Naive thymus-derived CD4-positive, alpha-beta T cell (primary cell): ENCODE data around the gene ADAMTS8. TPM values are rescaled to one million over a fixed set of nuclear protein-coding genes. Genes with fewer than 3 reads are reported as not detected.

Source experiments
- ATAC-seq: fragments of 150-1000 bp; cut with Tn5 transposase; 2 replicates; pipeline ENCODE4 v1.10.0; 2021; ENCODE audit warnings: mild to moderate bottlenecking, moderate library complexity
- CTCF ChIA-PET: fragments of 350-600 bp; sonication (Branson Sonifier 250); formaldehyde crosslinking; loops from one replicate; lab custom pipeline; 2021; ENCODE audit warnings: antibody characterized with exemption; lab: Charles Lee
- POLR2A ChIA-PET: fragments of 350-600 bp; sonication (Branson Sonifier 250); formaldehyde crosslinking; loops from one replicate; lab custom pipeline; 2021; ENCODE audit warnings: antibody characterized with exemption, inconsistent platforms; lab: Charles Lee
- DNase-seq, 9 donors: peaks; one replicate each; pipeline versions ENCODE4 v3.0.0 to v3.0.0-alpha.2; 2020 to 2022; ENCODE audit warnings: mixed read lengths in 1 of 9
- H3K27ac ChIP-seq: one replicate; pipeline ENCODE4 v1.7.0; 2013; ENCODE audit warnings: mild to moderate bottlenecking, low read depth, low read length, moderate library complexity
- H3K27me3 ChIP-seq, 2 donors: one replicate each; pipeline ENCODE4 v1.7.0; 2013; ENCODE audit warnings: low read length in 2 of 2, mild to moderate bottlenecking in 2 of 2, moderate library complexity in 2 of 2; ENCODE audit not compliant: control insufficient read depth in 2 of 2, insufficient read depth in 2 of 2
- H3K36me3 ChIP-seq, 3 experiments: 1 replicate in 2 of 3; 2 replicates in 1 of 3; pipeline ENCODE4 v1.7.0; 2013; ENCODE audit warnings: low read length in 3 of 3, mild to moderate bottlenecking in 3 of 3, moderate library complexity in 1 of 3; ENCODE audit not compliant: insufficient read depth in 3 of 3, control insufficient read depth in 2 of 3
- H3K4me1 ChIP-seq, 2 donors: one replicate each; pipeline ENCODE4 v1.7.0; 2013; ENCODE audit warnings: low read length in 2 of 2, mild to moderate bottlenecking in 2 of 2, moderate library complexity in 1 of 2; ENCODE audit not compliant: control insufficient read depth in 2 of 2, insufficient read depth in 2 of 2
- H3K4me3 ChIP-seq: 2 replicates; pipeline ENCODE4 v1.7.0; 2013; ENCODE audit warnings: mild to moderate bottlenecking, low read length
- H3K9me3 ChIP-seq, 3 experiments: 1 replicate in 2 of 3; 2 replicates in 1 of 3; pipeline ENCODE4 v1.7.0; 2013; ENCODE audit warnings: low read length in 3 of 3; ENCODE audit not compliant: control insufficient read depth in 2 of 3
- H3K27ac Mint-ChIP-seq, 9 donors: one replicate each; pipeline ENCODE4 v1.8.0; 2020 to 2022; ENCODE audit warnings: mixed read lengths in 9 of 9, mild to moderate bottlenecking in 8 of 9, moderate library complexity in 5 of 9, inconsistent platforms in 2 of 9
- H3K27me3 Mint-ChIP-seq, 5 donors: one replicate each; pipeline ENCODE4 v1.8.0; 2021 to 2022; ENCODE audit warnings: mixed read lengths in 5 of 5, mild to moderate bottlenecking in 1 of 5
- H3K36me3 Mint-ChIP-seq, 5 donors: one replicate each; pipeline ENCODE4 v1.8.0; 2020 to 2022; ENCODE audit warnings: mixed read lengths in 5 of 5, mild to moderate bottlenecking in 3 of 5, inconsistent platforms in 1 of 5
- H3K4me1 Mint-ChIP-seq, 7 donors: one replicate each; pipeline ENCODE4 v1.8.0; 2020 to 2022; ENCODE audit warnings: mixed read lengths in 7 of 7, mild to moderate bottlenecking in 3 of 7, inconsistent platforms in 1 of 7
- H3K4me3 Mint-ChIP-seq, 10 donors: one replicate each; pipeline ENCODE4 v1.8.0; 2020 to 2022; ENCODE audit warnings: mild to moderate bottlenecking in 10 of 10, mixed read lengths in 10 of 10, moderate library complexity in 6 of 10, inconsistent platforms in 2 of 10
- H3K9me3 Mint-ChIP-seq, 11 donors: one replicate each; pipeline ENCODE4 v1.8.0; 2020 to 2022; ENCODE audit warnings: mixed read lengths in 11 of 11, mild to moderate bottlenecking in 4 of 11, inconsistent platforms in 1 of 11, moderate library complexity in 1 of 11
- intact Hi-C, 2 donors: fragments of 100-400 bp; cut with micrococcal nuclease; formaldehyde crosslinking; loops; one replicate each; pipeline ENCODE4 v1.15.1; 2023
- polyA plus RNA-seq, 2 donors: library from polyadenylated mRNA; unstranded; fragments of 300-500 nt; fragmentation: Illumina TruSeq; gene quantifications; one replicate each; pipeline ENCODE4 v1.2.3, GENCODE V29; 2021
- total RNA-seq, 6 experiments: library from RNA in 5 of 6; stranded (reverse) in 5 of 6; gene quantifications; 1 replicate in 5 of 6; 2 replicates in 1 of 6; pipeline ENCODE4 v1.2.3 and lab custom pipeline; 2021 to 2026

The ADAMTS8 gene
- total and polyA plus RNA-seq, 7 experiments from 2014 or later = not detected

GRCh38 chr11:130459521-130459920 is 31.1 kb upstream of the ADAMTS8 start:
- H3K27me3 ChIP-seq = no peaks in the 10 kb centered on the region
- intact Hi-C loops = no loop called here
- no peak for DNase-seq
- CTCF ChIA-PET = no interaction called here
- H3K27ac ChIP-seq = no peak overlapping the region
- H3K27ac Mint-ChIP-seq = no peak overlapping the region
- H3K27me3 Mint-ChIP-seq = peaks cover 0 to 28% (median 10%) of the 10 kb centered on the region in 5 donors
- no peak overlapping the region for H3K4me3 ChIP-seq
- no peak for ATAC-seq
- H3K9me3 ChIP-seq = no peaks in the 10 kb centered on the region
- peaks cover 0 to 1% (median 0%) of the 10 kb centered on the region in 7 donors for H3K4me1 Mint-ChIP-seq
- H3K4me3 Mint-ChIP-seq = no peak overlapping the region
- H3K36me3 Mint-ChIP-seq = no peaks in the 10 kb centered on the region
- H3K4me1 ChIP-seq = no peaks in the 10 kb centered on the region
- H3K9me3 Mint-ChIP-seq = no peaks in the 10 kb centered on the region
- H3K36me3 ChIP-seq = no peaks in the 10 kb centered on the region
- POLR2A ChIA-PET = no interaction called here

DNA sequence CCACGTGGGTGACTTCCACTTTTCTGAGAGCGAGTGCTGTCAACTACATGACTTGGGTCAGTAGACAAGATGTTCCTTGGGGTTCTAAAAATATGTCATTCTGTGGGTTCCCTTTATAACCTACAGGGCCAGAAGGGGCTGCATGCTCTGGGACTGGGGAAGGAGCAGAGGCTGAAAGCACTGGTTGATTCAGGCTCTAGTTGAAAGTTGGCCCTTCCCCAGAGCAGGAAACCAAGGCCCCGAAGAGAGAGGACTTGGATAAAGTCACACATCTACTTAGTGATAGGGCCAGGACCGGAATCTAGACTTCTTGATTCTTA is 30.0 kb upstream of the ADAMTS8 start:
- no peak for ATAC-seq
- no peaks in the 10 kb centered on the region for H3K27me3 ChIP-seq
- POLR2A ChIA-PET = no interaction called here
- no peak overlapping the region for H3K27ac ChIP-seq
- H3K36me3 ChIP-seq = no peaks in the 10 kb centered on the region
- intact Hi-C loops = no loop called here
- Mint-ChIP-seq H3K4me1 (no peaks in the 10 kb centered on the region), H3K27me3 (peaks cover 0 to 35% (median 17%) of the 10 kb centered on the region in 5 donors), H3K36me3 (no peaks in the 10 kb centered on the region), H3K4me3 (no peak overlapping the region), H3K9me3 (no peaks in the 10 kb centered on the region), H3K27ac (no peak overlapping the region)
- CTCF ChIA-PET = no interaction called here
- no peak overlapping the region for H3K4me3 ChIP-seq
- no peaks in the 10 kb centered on the region for H3K4me1 ChIP-seq
- no peak for DNase-seq
- no peaks in the 10 kb centered on the region for H3K9me3 ChIP-seq

DNA sequence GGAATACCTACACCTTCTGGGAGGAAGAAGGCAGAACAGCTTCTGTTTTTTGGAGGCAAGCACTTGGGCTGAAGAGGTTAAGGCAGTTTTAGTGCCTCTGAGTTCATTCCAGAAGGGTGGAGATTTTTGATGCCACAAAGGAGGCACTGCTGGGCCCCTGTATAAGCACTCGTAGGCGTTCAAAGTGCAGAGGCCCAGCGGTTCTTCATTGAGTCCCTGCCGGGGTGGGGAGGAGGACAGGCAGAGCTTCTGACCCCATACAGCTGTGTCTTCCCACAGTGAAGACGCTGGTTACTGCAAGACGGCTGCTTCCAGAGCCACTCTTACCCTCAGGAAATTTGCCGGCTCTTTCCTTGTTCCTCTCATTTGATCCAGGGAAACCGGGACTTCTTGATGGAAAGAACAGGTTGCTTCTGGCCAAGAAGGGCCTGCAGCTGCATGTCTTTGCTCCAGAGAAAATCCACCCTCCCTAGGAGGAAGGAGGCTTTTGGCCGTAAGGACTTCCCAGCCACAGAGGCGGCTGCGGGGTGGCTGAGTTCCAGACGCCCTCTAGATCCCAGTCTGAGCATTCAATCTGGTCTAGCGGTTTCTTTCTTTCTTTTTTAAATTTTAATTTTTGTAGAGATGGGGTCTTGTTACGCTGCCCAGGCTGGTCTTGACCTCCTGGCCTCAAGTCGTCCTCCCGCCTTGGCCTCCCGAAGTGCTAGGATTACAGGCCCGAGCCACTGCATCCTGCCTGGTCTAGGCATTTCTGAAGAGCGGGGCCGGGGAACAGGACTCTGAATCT is 29.4 kb upstream of the ADAMTS8 start:
- no peaks in the 10 kb centered on the region for H3K36me3 Mint-ChIP-seq
- Histone ChIP-seq H3K27me3 (no peaks in the 10 kb centered on the region), H3K27ac (no peak overlapping the region), H3K4me1 (no peaks in the 10 kb centered on the region), H3K9me3 (no peaks in the 10 kb centered on the region), H3K4me3 (no peak overlapping the region), H3K36me3 (no peaks in the 10 kb centered on the region)
- DNase-seq (no peak), ATAC-seq (no peak)
- H3K27ac Mint-ChIP-seq = no peak overlapping the region
- no peaks in the 10 kb centered on the region for H3K4me1 Mint-ChIP-seq
- no peak overlapping the region for H3K4me3 Mint-ChIP-seq
- peaks cover 0 to 40% (median 20%) of the 10 kb centered on the region in 5 donors for H3K27me3 Mint-ChIP-seq
- ChIA-PET CTCF (no interaction called here), POLR2A (no interaction called here)
- no peaks in the 10 kb centered on the region for H3K9me3 Mint-ChIP-seq
- intact Hi-C loops = no loop called here

GRCh38 chr11:130456286-130456685 is 27.9 kb upstream of the ADAMTS8 start:
- Histone ChIP-seq H3K27me3 (no peaks in the 10 kb centered on the region), H3K36me3 (no peaks in the 10 kb centered on the region), H3K4me3 (no peak overlapping the region), H3K9me3 (no peaks in the 10 kb centered on the region), H3K27ac (no peak overlapping the region), H3K4me1 (no peaks in the 10 kb centered on the region)
- Mint-ChIP-seq H3K4me1 (no peaks in the 10 kb centered on the region), H3K36me3 (no peaks in the 10 kb centered on the region), H3K27ac (no peak overlapping the region), H3K27me3 (peaks cover 0 to 32% (median 19%) of the 10 kb centered on the region in 5 donors), H3K4me3 (no peak overlapping the region), H3K9me3 (no peaks in the 10 kb centered on the region)
- no peak for ATAC-seq
- DNase-seq = no peak
- ChIA-PET CTCF (no interaction called here), POLR2A (no interaction called here)
- intact Hi-C loops = no loop called here

- H3K27ac ChIP-seq = no peak overlapping the region
- no peak for DNase-seq
- no peak overlapping the region for H3K27ac Mint-ChIP-seq
- POLR2A ChIA-PET = no interaction called here
- no peaks in the 10 kb centered on the region for H3K36me3 ChIP-seq
- H3K4me3 ChIP-seq = no peak overlapping the region
- CTCF ChIA-PET = no interaction called here
- ATAC-seq = no peak
- no peaks in the 10 kb centered on the region for H3K9me3 ChIP-seq
- intact Hi-C loops = no loop called here
- no peaks in the 10 kb centered on the region for H3K9me3 Mint-ChIP-seq
- no peaks in the 10 kb centered on the region for H3K4me1 Mint-ChIP-seq
- H3K4me1 ChIP-seq = no peaks in the 10 kb centered on the region
- no peak overlapping the region for H3K4me3 Mint-ChIP-seq
- H3K27me3 ChIP-seq = no peaks in the 10 kb centered on the region
- H3K27me3 Mint-ChIP-seq = peaks cover 3 to 39% (median 19%) of the 10 kb centered on the region in 5 donors
- H3K36me3 Mint-ChIP-seq = no peaks in the 10 kb centered on the region
Observed at GRCh38 chr11:130455483-130456127, 27.2 kb upstream of the ADAMTS8 start.

DNA sequence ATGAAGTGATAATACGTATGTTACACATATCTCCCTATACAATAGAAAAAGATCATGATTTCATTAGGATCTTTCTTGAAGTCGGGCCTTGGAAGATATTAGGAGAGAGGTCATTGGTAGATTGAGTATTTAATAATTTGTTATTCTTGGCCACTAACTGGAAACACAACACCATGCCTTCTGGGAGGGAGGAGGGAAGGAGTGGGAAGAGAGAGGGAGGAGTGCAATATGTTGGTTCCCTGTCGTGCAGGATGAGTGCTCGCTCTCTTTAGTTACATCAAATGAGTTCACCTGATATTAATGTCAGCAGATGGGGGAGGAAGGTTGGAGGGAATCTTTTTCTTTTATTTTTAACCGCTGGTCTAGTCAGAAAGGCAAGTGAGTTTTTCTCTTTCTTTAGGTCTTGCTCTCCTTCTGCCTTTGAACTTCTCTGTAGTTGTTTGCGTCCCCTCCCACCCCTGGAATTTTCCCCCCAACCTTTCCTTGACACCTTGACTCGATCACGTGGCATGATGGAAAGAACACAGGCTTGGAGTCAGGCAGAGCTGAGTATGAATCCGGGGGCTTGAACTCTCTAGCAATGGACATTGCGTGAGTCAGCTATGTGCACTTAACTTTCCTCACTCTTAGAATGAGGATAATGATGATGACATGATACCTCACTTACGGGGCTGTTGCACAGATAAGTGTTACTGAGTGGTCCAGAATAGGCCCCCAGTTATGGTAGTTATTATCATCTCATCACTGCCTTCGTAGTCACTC is 26.3 kb upstream of the ADAMTS8 start:
- intact Hi-C loops = no loop called here
- CTCF ChIA-PET = no interaction called here
- DNase-seq = no peak

More for the DNA sequence above, 26.3 kb upstream of the ADAMTS8 start:
- H3K4me3 ChIP-seq = no peak overlapping the region
- POLR2A ChIA-PET = no interaction called here
- peaks cover 5 to 48% (median 28%) of the 10 kb centered on the region in 5 donors for H3K27me3 Mint-ChIP-seq
- no peak overlapping the region for H3K4me3 Mint-ChIP-seq
- H3K36me3 ChIP-seq = no peaks in the 10 kb centered on the region
- peaks cover 0 to 4% (median 0%) of the 10 kb centered on the region in 7 donors for H3K4me1 Mint-ChIP-seq
- peaks cover 0 to 1% (median 0%) of the 10 kb centered on the region in 11 donors for H3K9me3 Mint-ChIP-seq
- no peak overlapping the region for H3K27ac Mint-ChIP-seq
- H3K36me3 Mint-ChIP-seq = no peaks in the 10 kb centered on the region
- ATAC-seq = no peak
- no peaks in the 10 kb centered on the region for H3K27me3 ChIP-seq
- H3K4me1 ChIP-seq = no peaks in the 10 kb centered on the region
- no peaks in the 10 kb centered on the region for H3K9me3 ChIP-seq
- no peak overlapping the region for H3K27ac ChIP-seq
